Cerebellar nuclear complex (tissue), 1 donor: Measurements from ENCODE around the gene S100A6.
"Not testable (repeated sequence)": the region's sequence is repeated elsewhere in the genome, so short reads cannot be mapped to it uniquely, and the experiment has no call there.

Experiments used
- DNase-seq, 2 experiments: peaks; one replicate each; lab custom pipeline; 2025; lab: John Stamatoyannopoulos, UW

The S100A6 gene

GRCh38 chr1:153535242-153536011 lies at the start of gene S100A6:
S100A6 (minus strand) TSS chr1:153535991; CDS start chr1:153535339, 652 bp downstream.
- peak in 1 of 2 experiments; percentile 29 for DNase-seq

- no peak for DNase-seq
These were observed 49.2 kb upstream of the S100A6 start for GRCh38 chr1:153585006-153585405.

- DNase-seq = no peak
These were observed 48.2 kb upstream of the S100A6 start for GRCh38 chr1:153583976-153584375.

GRCh38 chr1:153583514-153583913 lies 47.7 kb upstream of the S100A6 start:
- not testable (repeated sequence) for DNase-seq

GRCh38 chr1:153582836-153583235 lies 47.0 kb upstream of the S100A6 start:
- not testable (repeated sequence) for DNase-seq

GRCh38 chr1:153578936-153579335 lies 43.1 kb upstream of the S100A6 start:
- no peak for DNase-seq

- no peak for DNase-seq
These were observed 42.7 kb upstream of the S100A6 start for GRCh38 chr1:153578490-153578889.

GRCh38 chr1:153577624-153578051 lies 41.8 kb upstream of the S100A6 start:
- no peak for DNase-seq

- DNase-seq = no peak
These were observed 41.3 kb upstream of the S100A6 start for GRCh38 chr1:153577138-153577537.

GRCh38 chr1:153575497-153575896 lies 39.7 kb upstream of the S100A6 start:
- DNase-seq = not testable (repeated sequence)

GRCh38 chr1:153575081-153575491 lies 39.3 kb upstream of the S100A6 start:
- DNase-seq = not testable (repeated sequence)

- no peak for DNase-seq
These were observed 37.6 kb upstream of the S100A6 start for GRCh38 chr1:153573351-153573750.

- DNase-seq = peak in 1 of 2 experiments; percentile 32
These were observed 36.8 kb upstream of the S100A6 start for GRCh38 chr1:153572569-153573015.

GRCh38 chr1:153571706-153572105 lies 35.9 kb upstream of the S100A6 start:
- no peak for DNase-seq

GRCh38 chr1:153570874-153571273 lies 35.1 kb upstream of the S100A6 start:
- no peak for DNase-seq

GRCh38 chr1:153569465-153569864 lies 33.7 kb upstream of the S100A6 start:
- no peak for DNase-seq

- peak; percentile 10 to 66 for DNase-seq
These were observed 32.7 kb upstream of the S100A6 start for GRCh38 chr1:153568367-153569099.

GRCh38 chr1:153567621-153568366 lies 32.0 kb upstream of the S100A6 start:
- DNase-seq = no peak

- no peak for DNase-seq
These were observed 30.9 kb upstream of the S100A6 start for GRCh38 chr1:153566414-153567371.

- no peak for DNase-seq
These were observed 30.0 kb upstream of the S100A6 start, which contains the start of gene S100A2 for GRCh38 chr1:153565529-153566374. S100A2 (minus strand) TSS chr1:153565844; CDS start chr1:153563877, 1,967 bp downstream.
